HepG2 (cell line): ENCODE measurements around the gene SEC24D. TPM values are rescaled to one million over a fixed set of nuclear protein-coding genes. Genes with fewer than 3 reads are reported as not detected.

Experiments
- AGO2 ChIP-seq: fragments of 200-400 bp; formaldehyde crosslinking; optimal IDR thresholded peaks from 2 replicates; pipeline ENCODE3; 2017; ENCODE audit warnings: mild to moderate bottlenecking, low read depth, low read length, moderate library complexity
- AKAP8 ChIP-seq: sonication (generic); formaldehyde crosslinking; IDR thresholded peaks from 2 replicates; pipeline ENCODE4 v1.5.1; 2020; ENCODE audit warnings: mild to moderate bottlenecking, missing genetic modification reagents
- BCL3 ChIP-seq: sonication (generic); formaldehyde crosslinking; IDR thresholded peaks from 2 replicates; pipeline ENCODE4 v1.5.1; 2020; ENCODE audit warnings: mild to moderate bottlenecking, missing genetic modification reagents, moderate library complexity
- ELF3 ChIP-seq: IDR thresholded peaks from 2 replicates; pipeline ENCODE4 v1.6.1; 2016; ENCODE audit warnings: missing genetic modification reagents, missing compliant biosample characterization
- GABPB1 ChIP-seq: IDR thresholded peaks from 2 replicates; pipeline ENCODE4 v1.6.1; 2016; ENCODE audit warnings: mild to moderate bottlenecking, missing genetic modification reagents, moderate library complexity, missing compliant biosample characterization
- GATAD1 ChIP-seq: IDR thresholded peaks from 2 replicates; pipeline ENCODE4 v1.6.1; 2016; ENCODE audit warnings: missing genetic modification reagents, missing compliant biosample characterization
- GZF1 ChIP-seq: sonication (generic); formaldehyde crosslinking; IDR thresholded peaks from 2 replicates; pipeline ENCODE4 v1.5.1; 2020; ENCODE audit warnings: mild to moderate bottlenecking, missing genetic modification reagents
- HCFC1 ChIP-seq: fragments of 150-350 bp; IDR thresholded peaks from 2 replicates; pipeline ENCODE4 v1.6.1; 2014; ENCODE audit warnings: low read depth, low read length
- HNRNPL ChIP-seq: fragments of 200-400 bp; formaldehyde crosslinking; IDR thresholded peaks from 2 replicates; pipeline ENCODE4 v1.6.1; 2017; ENCODE audit warnings: mild to moderate bottlenecking, low read depth, low read length
- KAT7 ChIP-seq: IDR thresholded peaks from 2 replicates; pipeline ENCODE4 v1.6.1; 2018; ENCODE audit warnings: borderline replicate concordance, missing compliant biosample characterization
- MIER3 ChIP-seq: IDR thresholded peaks from 2 replicates; pipeline ENCODE4 v1.6.1; 2016; ENCODE audit warnings: missing compliant biosample characterization, borderline replicate concordance
- PHF20 ChIP-seq: sonication (generic); formaldehyde crosslinking; IDR thresholded peaks from 2 replicates; pipeline ENCODE4 v1.5.0; 2020; ENCODE audit warnings: mild to moderate bottlenecking, missing genetic modification reagents
- PHF8 ChIP-seq: sonication (generic); formaldehyde crosslinking; IDR thresholded peaks from 2 replicates; pipeline ENCODE4 v1.5.0; 2020; ENCODE audit warnings: missing genetic modification reagents
- TEF ChIP-seq: sonication (generic); formaldehyde crosslinking; IDR thresholded peaks from 2 replicates; pipeline ENCODE4 v1.5.0; 2020; ENCODE audit warnings: missing genetic modification reagents
- THAP11 ChIP-seq: IDR thresholded peaks from 2 replicates; pipeline ENCODE4 v1.6.1; 2016; ENCODE audit warnings: missing biosample characterization, missing genetic modification reagents
- ZBTB4 ChIP-seq: sonication (generic); formaldehyde crosslinking; IDR thresholded peaks from 2 replicates; pipeline ENCODE4 v1.4.0; 2020; ENCODE audit warnings: missing genetic modification reagents, mild to moderate bottlenecking, borderline replicate concordance
- ZFP36L1 ChIP-seq: sonication (generic); formaldehyde crosslinking; IDR thresholded peaks from 2 replicates; pipeline ENCODE4 v1.8.0; 2022; ENCODE audit warnings: mild to moderate bottlenecking, missing genetic modification reagents, moderate library complexity
- ZNF136 ChIP-seq: sonication (generic); formaldehyde crosslinking; IDR thresholded peaks from 2 replicates; pipeline ENCODE4 v1.8.1; 2022; ENCODE audit warnings: low read depth, mild to moderate bottlenecking, moderate library complexity, missing genetic modification reagents
- ZNF274 ChIP-seq: sonication (generic); formaldehyde crosslinking; IDR thresholded peaks from 2 replicates; pipeline ENCODE4 v1.5.1; 2020; ENCODE audit warnings: mild to moderate bottlenecking, missing genetic modification reagents
- ZNF44 ChIP-seq: sonication (generic); formaldehyde crosslinking; IDR thresholded peaks from 2 replicates; pipeline ENCODE4 v1.5.1; 2020; ENCODE audit warnings: mild to moderate bottlenecking, missing genetic modification reagents
- ZNF546 ChIP-seq: sonication (generic); formaldehyde crosslinking; conservative IDR thresholded peaks from 2 replicates; pipeline ENCODE4 v1.8.1; 2023; ENCODE audit warnings: mild to moderate bottlenecking, missing genetic modification reagents
- ZNF574 ChIP-seq: sonication (generic); formaldehyde crosslinking; IDR thresholded peaks from 2 replicates; pipeline ENCODE4 v1.4.0; 2020; ENCODE audit warnings: missing genetic modification reagents
- ZNF691 ChIP-seq: sonication (generic); formaldehyde crosslinking; IDR thresholded peaks from 2 replicates; pipeline ENCODE4 v1.4.0; 2020; ENCODE audit warnings: missing genetic modification reagents, low read depth, mild to moderate bottlenecking, borderline replicate concordance
- polyA plus RNA-seq, 8 experiments: library from polyadenylated mRNA; depleted of rRNA in 3 of 8; stranded (reverse) in 7 of 8; unstranded in 1 of 8; fragments of >200 nt; fragmentation: Illumina TruSeq in 4 of 8; extraction: Trizol in 4 of 8; gene quantifications; 2 replicates each; pipeline versions ENCODE4 v1.2.1 to v1.2.3, GENCODE V29; 2011 to 2016; ENCODE audit warnings: low read depth in 4 of 8, missing spikeins in 1 of 8, mixed read lengths in 1 of 8; ENCODE audit not compliant: insufficient read depth in 1 of 8
- total RNA-seq, 5 experiments: library from RNA; depleted of rRNA; stranded (reverse); fragments of >200 nt; fragmentation: Illumina TruSeq; extraction: Trizol; gene quantifications; 2 replicates each; pipeline ENCODE4 v1.2.3, GENCODE V29; 2016; ENCODE audit warnings: low read depth in 1 of 5

The SEC24D gene
- total and polyA plus RNA-seq, 2 of the 13 experiments (the other 11 are each of a cell fraction or from before 2014, with no cell fraction given), result 30.0 to 51.1 TPM

GRCh38 chr4:118683513-118683912 lies 152.4 kb downstream of the SEC24D start (continued):
- TF ChIP-seq ZBTB4 (CRISPR knock-in tag) (no peak), GABPB1 (CRISPR knock-in tag) (peak; percentile 89), KAT7 (CRISPR knock-in tag) (no peak), THAP11 (peak; percentile 98), BCL3 (CRISPR knock-in tag) (no peak), ELF3 (peak; percentile 61; the same call in 1 of the 2 replicates), GZF1 (no peak), HCFC1 (peak; percentile 77), TEF (CRISPR knock-in tag) (no peak), PHF20 (CRISPR knock-in tag) (peak; percentile 62; the same call in 1 of the 2 replicates), MIER3 (CRISPR knock-in tag) (no peak), GATAD1 (CRISPR knock-in tag) (peak; percentile 82), ZNF546 (CRISPR knock-in tag) (no peak), ZFP36L1 (CRISPR knock-in tag) (peak; percentile 57; the same call in 1 of the 2 replicates), ZNF691 (no peak), AKAP8 (CRISPR knock-in tag) (no peak), PHF8 (CRISPR knock-in tag) (peak; percentile 36; the same call in 1 of the 2 replicates), ZNF136 (CRISPR knock-in tag) (no peak), HNRNPL (no peak), AGO2 (no peak), ZNF44 (CRISPR knock-in tag) (0 out of 2 replicates have a peak, but pooled peaks have one; percentile 68), ZNF574 (peak; percentile 45; the same call in 1 of the 2 replicates), ZNF274 (CRISPR knock-in tag) (no peak)
